Stimulated activated CD8-positive, alpha-beta memory T cell treated with anti-CD3 and anti-CD28 coated beads, Interleukin-15, amount 100 ng/mL, for 4 hours (primary cell): Measurements from ENCODE around the gene OR1Q1.
"Not testable (repeated sequence)": the region's sequence is repeated elsewhere in the genome, so short reads cannot be mapped to it uniquely, and the experiment has no call there.

ENCODE experiments used
- DNase-seq, 2 donors: peaks; one replicate each; pipeline ENCODE4 v3.0.0-alpha.2; 2020; ENCODE audit warnings: low read depth in 2 of 2

Gene OR1Q1, protein sequence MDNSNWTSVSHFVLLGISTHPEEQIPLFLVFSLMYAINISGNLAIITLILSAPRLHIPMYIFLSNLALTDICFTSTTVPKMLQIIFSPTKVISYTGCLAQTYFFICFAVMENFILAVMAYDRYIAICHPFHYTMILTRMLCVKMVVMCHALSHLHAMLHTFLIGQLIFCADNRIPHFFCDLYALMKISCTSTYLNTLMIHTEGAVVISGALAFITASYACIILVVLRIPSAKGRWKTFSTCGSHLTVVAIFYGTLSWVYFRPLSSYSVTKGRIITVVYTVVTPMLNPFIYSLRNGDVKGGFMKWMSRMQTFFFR

DNA sequence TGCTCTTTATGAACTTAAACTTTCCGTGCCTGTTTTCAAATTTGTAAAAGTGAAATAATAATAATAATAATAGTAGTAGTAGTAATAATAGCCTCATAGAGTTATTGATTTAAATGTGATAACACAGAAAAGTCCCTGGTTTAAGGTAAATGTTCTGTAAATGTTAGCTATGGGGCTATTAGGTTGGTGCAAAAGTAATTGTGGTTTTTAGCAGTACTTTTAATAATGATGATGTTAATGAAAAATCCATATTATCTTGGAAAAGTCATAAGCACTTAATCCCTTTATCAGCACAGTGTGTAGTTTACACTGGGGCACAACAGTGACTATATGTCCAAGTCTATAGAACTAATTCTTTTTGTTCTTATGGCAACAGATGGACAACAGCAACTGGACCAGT is at the start of gene OR1Q1:
OR1Q1 (plus strand) TSS at position 377 of the 400 bp plus-strand sequence; CDS start at position 377, 0 bp downstream.
- DNase-seq, result no peak

DNA sequence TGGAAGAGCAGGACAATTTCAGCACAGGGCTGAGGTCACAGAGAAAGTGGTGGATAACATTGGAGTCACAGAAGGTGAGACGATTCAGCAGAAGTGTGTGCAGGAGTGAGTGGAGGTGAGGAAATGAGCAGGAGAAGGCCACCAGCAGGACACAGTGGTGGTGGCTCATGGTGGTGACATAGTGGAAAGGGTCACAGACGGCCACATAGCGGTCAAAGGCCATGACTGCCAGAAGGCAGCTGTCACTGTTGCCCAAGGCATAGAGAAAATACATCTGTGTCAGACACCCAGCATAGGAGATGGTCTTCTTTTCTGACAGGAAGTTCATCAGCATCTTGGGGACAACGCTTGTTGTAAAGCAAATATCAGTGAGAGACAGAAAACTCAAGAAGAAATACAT is 46.6 kb upstream of the OR1Q1 start:
- no peak for DNase-seq

DNA sequence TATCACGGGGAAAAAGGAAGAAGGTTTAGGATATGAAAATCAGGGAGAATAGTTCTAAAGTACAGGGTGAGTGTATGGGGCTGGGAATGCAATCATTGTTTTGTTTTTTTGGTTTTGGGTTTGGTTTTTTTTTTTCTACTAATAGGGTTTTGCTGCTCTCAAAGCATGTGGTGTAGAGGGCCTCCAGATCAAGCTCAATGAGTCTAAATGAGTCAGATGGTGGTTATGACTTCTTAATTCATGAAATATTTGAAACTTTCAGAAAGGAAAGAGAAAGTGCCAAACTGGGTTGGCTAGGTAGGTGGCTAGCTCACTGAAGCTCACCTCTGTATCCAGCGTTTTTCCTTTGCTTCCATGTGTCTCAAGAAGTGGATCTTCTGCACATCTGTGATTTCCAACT is 42.1 kb upstream of the OR1Q1 start:
- DNase-seq, result no peak

DNA sequence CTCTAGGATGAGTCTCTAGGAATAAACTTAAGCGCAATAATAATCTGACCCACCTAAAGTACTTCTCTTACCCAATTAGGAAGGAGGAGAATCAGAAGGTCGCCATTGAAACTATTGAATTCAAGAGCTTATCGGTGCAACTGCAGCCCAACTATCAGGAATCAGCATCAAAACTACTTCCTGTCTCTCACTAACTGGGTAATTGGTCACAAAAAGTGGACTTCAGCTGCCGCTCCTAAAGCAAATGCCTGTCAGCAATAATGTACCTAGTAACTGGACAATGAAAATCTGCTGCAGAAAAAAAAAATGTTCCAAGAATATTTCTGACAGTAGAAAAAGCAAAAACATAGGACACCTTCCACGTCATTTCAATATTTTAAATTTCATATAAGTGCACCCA is 34.7 kb upstream of the OR1Q1 start:
- no peak for DNase-seq

DNA sequence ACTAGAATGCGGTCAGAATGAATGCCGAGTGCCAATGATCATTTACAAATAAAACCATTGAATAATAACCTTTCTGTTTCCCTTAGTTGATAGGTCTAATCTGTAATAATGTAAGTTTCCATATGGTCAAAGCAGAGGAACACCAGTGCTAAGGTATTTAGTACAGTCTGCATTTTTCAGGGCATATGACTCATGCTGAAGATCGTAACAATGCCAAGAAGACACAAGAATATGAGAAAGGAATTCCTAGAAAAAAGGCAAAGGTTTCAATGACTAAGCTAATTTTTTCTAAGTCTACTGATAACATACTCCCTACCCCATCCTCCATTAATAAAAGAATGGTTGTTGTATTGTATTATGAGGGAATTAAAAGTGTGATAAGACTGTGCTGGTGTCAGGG is 34.2 kb upstream of the OR1Q1 start:
- DNase-seq, result no peak

DNA sequence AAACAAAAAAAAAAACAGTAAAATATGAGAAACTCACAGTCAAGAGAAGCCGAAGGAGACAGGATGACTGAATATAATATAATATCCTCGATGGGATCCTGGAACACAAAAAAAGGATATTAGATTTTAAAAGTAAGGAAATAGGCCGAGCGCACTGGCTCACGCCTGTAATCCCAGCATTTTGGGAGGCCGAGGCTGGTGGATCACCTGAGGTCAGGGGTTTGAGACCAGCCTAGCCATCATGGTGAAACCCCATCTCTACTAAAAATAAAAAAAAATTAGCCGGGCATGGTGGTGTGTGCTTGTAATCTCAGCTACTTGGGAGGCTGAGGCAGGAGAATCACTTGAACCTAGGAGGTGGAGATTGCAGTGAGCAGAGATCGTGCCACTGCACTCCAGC is 31.3 kb upstream of the OR1Q1 start, which contains the start of gene OR1L8:
OR1L8 (minus strand) TSS at position 101 of the 400 bp plus-strand sequence. CDS start 14,907 bp downstream, outside the sequence.
- DNase-seq, result not testable (repeated sequence)

DNA sequence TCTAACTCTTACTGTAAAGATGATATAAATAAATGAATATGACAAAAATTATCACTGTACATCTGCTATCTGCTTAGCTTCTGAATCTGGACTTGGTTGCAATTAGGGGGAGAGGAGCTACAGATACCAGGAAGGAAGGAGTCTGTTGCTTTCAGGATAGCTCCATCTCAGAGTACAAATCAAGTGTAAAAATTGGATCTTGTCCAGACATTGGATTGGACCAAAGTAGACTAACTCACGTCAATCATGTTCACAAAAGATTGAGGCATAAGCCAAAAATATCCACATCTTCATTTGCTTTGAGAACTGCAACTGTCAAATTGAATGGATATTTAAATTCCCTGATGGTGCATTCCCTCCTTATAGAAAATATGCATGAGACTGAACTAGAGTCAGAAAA is 8.8 kb upstream of the OR1Q1 start:
- no peak for DNase-seq

DNA sequence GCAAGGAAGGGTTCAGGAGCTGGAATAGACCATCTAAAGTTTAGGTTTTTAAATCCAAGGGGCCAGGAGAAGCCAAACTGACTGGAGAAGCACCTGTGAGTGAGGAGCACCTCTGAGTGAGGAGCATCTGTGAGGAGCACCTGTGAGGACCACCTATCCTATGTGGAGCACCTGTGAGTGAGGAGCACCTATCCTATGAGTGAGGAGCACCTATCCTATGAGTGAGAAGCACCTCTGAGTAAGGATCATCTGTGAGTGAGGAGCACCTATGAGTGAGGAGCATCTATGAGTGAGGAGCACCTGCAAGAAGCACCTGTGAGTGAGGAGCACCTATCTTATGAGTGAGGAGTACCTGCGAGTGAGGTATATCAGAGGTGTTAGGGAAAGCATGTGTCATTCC is 8.0 kb upstream of the OR1Q1 start:
- DNase-seq, result no peak

DNA sequence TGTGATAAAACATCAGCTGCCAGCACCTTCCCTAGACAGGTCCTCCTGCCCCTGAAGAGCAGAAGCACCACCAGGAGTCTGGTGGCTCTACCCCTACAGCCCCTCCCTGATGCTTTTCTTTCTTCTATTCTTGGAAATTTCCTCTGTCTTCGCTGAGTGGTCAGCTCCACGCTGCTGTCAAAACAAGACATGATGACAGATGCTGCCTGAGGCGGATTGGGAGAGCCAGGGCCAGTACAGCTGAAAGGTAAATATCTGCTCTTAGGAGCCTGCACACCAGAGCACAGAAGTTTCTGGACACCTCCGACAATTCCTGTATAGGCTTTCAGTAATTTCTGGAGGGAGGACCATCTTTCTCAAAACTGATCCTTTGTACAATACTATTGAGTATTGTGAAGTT is 4.7 kb upstream of the OR1Q1 start:
- no peak for DNase-seq

DNA sequence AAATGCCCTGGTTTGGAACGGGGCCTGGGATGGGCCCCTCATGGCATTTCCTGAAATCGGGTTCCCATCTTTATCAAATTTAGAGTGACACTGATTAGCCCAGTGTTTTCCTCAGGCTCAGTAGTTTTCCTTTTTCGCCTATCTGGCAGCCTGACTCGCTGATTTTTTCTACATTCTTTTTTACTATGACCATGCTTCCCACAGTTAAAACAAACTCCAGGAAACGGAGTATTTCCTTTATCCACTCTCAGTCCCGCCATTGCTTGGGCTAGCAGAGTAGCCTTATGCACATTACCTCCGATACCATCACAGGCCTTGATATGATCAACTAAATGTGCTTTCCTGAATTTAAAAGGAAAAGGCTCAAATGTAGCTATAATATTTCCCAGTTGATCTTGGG is 5.5 kb downstream of the OR1Q1 start:
- DNase-seq, result no peak

DNA sequence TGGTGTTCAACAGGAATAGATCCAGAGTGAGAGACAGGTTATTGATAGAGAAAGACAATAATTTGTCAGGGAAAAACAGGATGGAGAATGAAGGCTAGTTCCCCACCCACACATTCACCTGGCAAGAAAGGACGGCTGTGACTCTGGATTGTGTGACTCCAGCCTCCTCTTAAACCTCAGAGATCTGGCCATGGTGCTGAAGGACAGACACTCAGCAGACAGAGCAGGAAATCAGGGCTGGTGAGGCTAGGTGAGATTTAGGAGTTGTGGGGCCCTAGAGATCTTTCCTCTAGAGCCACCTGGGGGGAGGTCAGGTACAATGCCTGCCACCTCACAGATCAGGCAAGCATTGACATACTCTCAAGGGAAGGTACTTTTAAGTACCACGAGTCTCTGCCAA is 27.7 kb downstream of the OR1Q1 start:
- no peak for DNase-seq

DNA sequence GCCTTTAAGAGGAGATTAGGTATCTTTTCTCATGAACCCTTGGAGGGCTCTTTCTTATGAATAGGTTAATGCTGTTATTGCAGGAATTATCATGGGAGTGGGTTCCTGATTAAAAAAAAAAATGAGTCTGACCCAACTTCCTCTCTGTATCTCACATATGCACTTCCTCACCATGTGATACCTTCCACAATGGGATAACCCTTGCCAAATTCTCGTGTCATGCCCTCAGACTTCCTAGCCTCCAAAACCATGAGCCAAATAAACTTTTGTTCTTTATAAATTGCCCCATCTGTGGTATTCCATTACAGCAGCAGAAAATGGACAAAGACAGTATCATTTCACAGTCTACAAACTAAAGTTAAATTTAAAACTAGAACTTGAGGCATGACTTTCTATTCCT is 41.8 kb downstream of the OR1Q1 start:
- DNase-seq, result no peak

DNA sequence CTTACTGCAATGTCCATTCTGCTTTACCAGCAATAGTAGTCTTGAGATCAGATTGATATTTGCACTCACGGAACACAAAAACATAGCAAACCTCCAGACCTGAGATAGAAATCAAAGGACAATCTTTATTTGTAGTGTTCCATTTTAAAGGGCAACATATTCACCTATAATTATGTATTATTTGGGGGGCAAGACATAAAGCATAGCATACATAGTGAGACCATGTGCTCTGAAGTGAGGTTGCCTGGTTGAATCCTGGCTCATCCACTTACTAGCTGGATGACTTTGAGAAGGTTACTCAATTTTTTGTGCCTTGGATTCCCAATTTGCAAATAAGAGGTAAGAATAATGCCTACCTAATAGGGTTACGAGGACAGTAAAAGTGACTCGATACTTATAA is 43.0 kb downstream of the OR1Q1 start, which contains the start of gene OR1B1:
OR1B1 (minus strand) TSS at position 101 of the 400 bp plus-strand sequence.
- no peak for DNase-seq

DNA sequence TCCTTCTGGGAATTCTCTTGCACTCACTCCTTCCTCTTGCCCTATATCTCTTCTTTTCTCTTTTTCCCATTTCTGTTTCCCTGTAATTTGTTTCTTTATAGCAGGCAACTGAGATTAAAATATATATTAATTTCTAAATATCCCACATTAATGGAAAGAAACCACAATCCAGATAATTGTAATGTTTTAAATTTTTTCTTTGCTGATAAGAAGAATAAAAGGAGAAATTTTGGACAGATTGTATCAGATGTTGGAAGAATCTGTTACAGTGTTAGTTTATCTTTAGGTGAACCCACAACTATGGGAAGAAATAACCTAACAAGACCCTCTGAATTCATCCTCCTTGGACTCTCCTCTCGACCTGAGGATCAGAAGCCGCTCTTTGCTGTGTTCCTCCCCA is 46.9 kb downstream of the OR1Q1 start, which contains the start of gene OR1L1:
OR1L1 (plus strand) TSS at position 301 of the 400 bp plus-strand sequence; CDS start at position 301, 0 bp downstream.
- DNase-seq, result no peak
